ENCODE results near the gene PKD2L1. TPM values are rescaled to one million over a fixed set of nuclear protein-coding genes. Genes with fewer than 3 reads are reported as not detected.

Gene PKD2L1
- total and polyA plus RNA-seq, 3 experiments from 2014 or later: not detected

- Histone ChIP-seq H3K4me3 (ENCODE audit: low read length) (peak overlapping the region; percentile 30), H3K4me1 (ENCODE audit: insufficient read depth, low read length) (peaks cover 12% of the 10 kb centered on the region), H3K27ac (ENCODE audit: low read depth, low read length) (peak overlapping the region; percentile 49), H3K36me3 (ENCODE audit: insufficient read depth, low read length) (no peaks in the 10 kb centered on the region), H3K9me3 (ENCODE audit: low read length) (no peaks in the 10 kb centered on the region), H3K27me3 (ENCODE audit: insufficient read depth, low read length, poor library complexity, severe bottlenecking) (no peaks in the 10 kb centered on the region)
- CTCF ChIA-PET: interaction anchor here (1.3 to 2.0 kb wide), 2 partner anchors 21 to 169 kb away, joined by 3 to 9 read pairs; no protein-coding TSS in a partner anchor
- no peak for DNase-seq
- H3K36me3 Mint-ChIP-seq: peaks cover 6 to 9% (median 7%) of the 10 kb centered on the region in 3 donors
- H3K9me3 Mint-ChIP-seq: no peaks in the 10 kb centered on the region
- peaks cover 25 to 34% (median 25%) of the 10 kb centered on the region in 3 donors for H3K4me1 Mint-ChIP-seq
- POLR2A ChIA-PET: no interaction called here
- H3K27ac Mint-ChIP-seq: peak overlapping the region in 2 of 8 donors; percentile 36 to 37
- peak overlapping the region in 1 of 7 donors; percentile 81 for H3K4me3 Mint-ChIP-seq
- H3K27me3 Mint-ChIP-seq: no peaks in the 10 kb centered on the region
These were observed 19.6 kb upstream of the PKD2L1 start for GRCh38 chr10:100349672-100350071.

- no peaks in the 10 kb centered on the region for H3K27me3 ChIP-seq (ENCODE audit: insufficient read depth, low read length, poor library complexity, severe bottlenecking)
- peaks cover 3 to 4% (median 4%) of the 10 kb centered on the region in 3 donors for H3K36me3 Mint-ChIP-seq
- DNase-seq: no peak
- H3K4me3 ChIP-seq (ENCODE audit: low read length): no peak overlapping the region
- peaks cover 25 to 34% (median 25%) of the 10 kb centered on the region in 3 donors for H3K4me1 Mint-ChIP-seq
- no peaks in the 10 kb centered on the region for H3K9me3 Mint-ChIP-seq
- peak overlapping the region; percentile 76 for H3K27ac ChIP-seq (ENCODE audit: low read depth, low read length)
- peaks cover 12% of the 10 kb centered on the region for H3K4me1 ChIP-seq (ENCODE audit: insufficient read depth, low read length)
- ChIA-PET CTCF (interaction anchor here (1.3 to 2.0 kb wide), 2 partner anchors 22 to 169 kb away, joined by 3 to 9 read pairs; no protein-coding TSS in a partner anchor), POLR2A (no interaction called here)
- H3K27me3 Mint-ChIP-seq: no peaks in the 10 kb centered on the region
- no peaks in the 10 kb centered on the region for H3K9me3 ChIP-seq (ENCODE audit: low read length)
- H3K36me3 ChIP-seq (ENCODE audit: insufficient read depth, low read length): no peaks in the 10 kb centered on the region
- peak overlapping the region in 4 of 7 donors; percentile 4 to 95 (median 85) for H3K4me3 Mint-ChIP-seq
- peak overlapping the region in 1 of 8 donors; percentile 36 for H3K27ac Mint-ChIP-seq
These were observed 19.1 kb upstream of the PKD2L1 start for GRCh38 chr10:100349087-100349486.

GRCh38 chr10:100348389-100348927 is 18.4 kb upstream of the PKD2L1 start:
- Mint-ChIP-seq H3K9me3 (no peaks in the 10 kb centered on the region), H3K27me3 (no peaks in the 10 kb centered on the region), H3K4me3 (peak overlapping the region; percentile 81 to 95 (median 90)), H3K4me1 (peaks cover 25 to 34% (median 25%) of the 10 kb centered on the region in 3 donors), H3K36me3 (peaks cover 3 to 4% (median 4%) of the 10 kb centered on the region in 3 donors), H3K27ac (peak overlapping the region in 3 of 8 donors; percentile 48 to 87 (median 55))
- Histone ChIP-seq H3K27me3 (ENCODE audit: insufficient read depth, low read length, poor library complexity, severe bottlenecking) (no peaks in the 10 kb centered on the region), H3K4me3 (ENCODE audit: low read length) (no peak overlapping the region), H3K9me3 (ENCODE audit: low read length) (no peaks in the 10 kb centered on the region), H3K27ac (ENCODE audit: low read depth, low read length) (peak overlapping the region; percentile 76), H3K36me3 (ENCODE audit: insufficient read depth, low read length) (no peaks in the 10 kb centered on the region), H3K4me1 (ENCODE audit: insufficient read depth, low read length) (peaks cover 12% of the 10 kb centered on the region)
- ChIA-PET POLR2A (no interaction called here), CTCF (interaction anchor here (2.0 to 3.0 kb wide), 3 partner anchors 10 to 170 kb away, joined by 8 to 9 read pairs (median 8); no protein-coding TSS in a partner anchor)
- DNase-seq: no peak

- H3K4me1 Mint-ChIP-seq: peaks cover 25 to 34% (median 25%) of the 10 kb centered on the region in 3 donors
- no peaks in the 10 kb centered on the region for H3K27me3 Mint-ChIP-seq
- CTCF ChIA-PET: interaction anchor here (0.8 to 3.0 kb wide), 6 partner anchors 9 to 188 kb away, joined by 3 to 9 read pairs (median 6); partner anchors contain the start of gene HIF1AN
- H3K4me3 ChIP-seq (ENCODE audit: low read length): peak overlapping the region; percentile 79
- no peaks in the 10 kb centered on the region for H3K9me3 ChIP-seq (ENCODE audit: low read length)
- no peak for DNase-seq
- peak overlapping the region; percentile 81 to 95 (median 90) for H3K4me3 Mint-ChIP-seq
- POLR2A ChIA-PET: interaction anchor here (1.1 kb wide), 1 partner anchor 25 kb away, joined by 4 read pairs; no protein-coding TSS in a partner anchor
- H3K9me3 Mint-ChIP-seq: no peaks in the 10 kb centered on the region
- H3K27ac ChIP-seq (ENCODE audit: low read depth, low read length): peak overlapping the region; percentile 76
- H3K27me3 ChIP-seq (ENCODE audit: insufficient read depth, low read length, poor library complexity, severe bottlenecking): no peaks in the 10 kb centered on the region
- H3K36me3 ChIP-seq (ENCODE audit: insufficient read depth, low read length): no peaks in the 10 kb centered on the region
- peak overlapping the region in 7 of 8 donors; percentile 6 to 87 (median 64) for H3K27ac Mint-ChIP-seq
- peaks cover 3 to 4% (median 4%) of the 10 kb centered on the region in 3 donors for H3K36me3 Mint-ChIP-seq
- peaks cover 12% of the 10 kb centered on the region for H3K4me1 ChIP-seq (ENCODE audit: insufficient read depth, low read length)
These were observed 17.7 kb upstream of the PKD2L1 start for GRCh38 chr10:100347568-100348195.

GRCh38 chr10:100346765-100347567 is 16.9 kb upstream of the PKD2L1 start, which contains the start of gene SCD:
TSS of gene SCD (plus strand) at chr10:100347233. CDS start at chr10:100347505, 272 bp downstream.
- Mint-ChIP-seq H3K36me3 (peaks cover 0 to 3% (median 0%) of the 10 kb centered on the region in 3 donors), H3K4me1 (peaks cover 25 to 34% (median 25%) of the 10 kb centered on the region in 3 donors), H3K9me3 (no peaks in the 10 kb centered on the region), H3K27ac (peak within 1 kb of the TSS; percentile 27 to 87 (median 74)), H3K4me3 (peak within 1 kb of the TSS; percentile 81 to 95 (median 90)), H3K27me3 (no peaks in the 10 kb centered on the region)
- Histone ChIP-seq H3K4me3 (ENCODE audit: low read length) (peak within 1 kb of the TSS; percentile 79), H3K36me3 (ENCODE audit: insufficient read depth, low read length) (no peaks in the 10 kb centered on the region), H3K9me3 (ENCODE audit: low read length) (no peaks in the 10 kb centered on the region), H3K27ac (ENCODE audit: low read depth, low read length) (peak within 1 kb of the TSS; percentile 76), H3K27me3 (ENCODE audit: insufficient read depth, low read length, poor library complexity, severe bottlenecking) (no peaks in the 10 kb centered on the region), H3K4me1 (ENCODE audit: insufficient read depth, low read length) (peaks cover 12% of the 10 kb centered on the region)
- peak; percentile 66 to 77 (median 77) for DNase-seq
- ChIA-PET CTCF (interaction anchor here (0.8 to 3.0 kb wide), 8 partner anchors 9 to 189 kb away, joined by 3 to 10 read pairs (median 4); partner anchors contain the start of gene HIF1AN), POLR2A (interaction anchor here (0.7 to 1.3 kb wide), 3 partner anchors 24 to 28 kb away, joined by 4 to 5 read pairs (median 4); no protein-coding TSS in a partner anchor)

- ChIA-PET CTCF (interaction anchor here (1.3 to 3.0 kb wide), 4 partner anchors 19 to 165 kb away, joined by 3 to 10 read pairs (median 6); no protein-coding TSS in a partner anchor), POLR2A (interaction anchor here (0.7 to 1.3 kb wide), 2 partner anchors 25 to 29 kb away, joined by 4 to 5 read pairs; no protein-coding TSS in a partner anchor)
- peaks cover 25 to 34% (median 25%) of the 10 kb centered on the region in 3 donors for H3K4me1 Mint-ChIP-seq
- H3K27me3 Mint-ChIP-seq: no peaks in the 10 kb centered on the region
- H3K4me3 Mint-ChIP-seq: peak overlapping the region; percentile 81 to 95 (median 90)
- Histone ChIP-seq H3K4me1 (ENCODE audit: insufficient read depth, low read length) (peaks cover 12% of the 10 kb centered on the region), H3K27ac (ENCODE audit: low read depth, low read length) (peak overlapping the region; percentile 57), H3K36me3 (ENCODE audit: insufficient read depth, low read length) (no peaks in the 10 kb centered on the region), H3K4me3 (ENCODE audit: low read length) (peak overlapping the region; percentile 79), H3K27me3 (ENCODE audit: insufficient read depth, low read length, poor library complexity, severe bottlenecking) (no peaks in the 10 kb centered on the region), H3K9me3 (ENCODE audit: low read length) (no peaks in the 10 kb centered on the region)
- H3K9me3 Mint-ChIP-seq: no peaks in the 10 kb centered on the region
- DNase-seq: peak; percentile 35 to 73 (median 59)
- peaks cover 0 to 3% (median 0%) of the 10 kb centered on the region in 3 donors for H3K36me3 Mint-ChIP-seq
- H3K27ac Mint-ChIP-seq: peak overlapping the region in 5 of 8 donors; percentile 20 to 82 (median 53)
These were observed 16.3 kb upstream of the PKD2L1 start for GRCh38 chr10:100346351-100346764.
